ENCODE data around the gene MED27.

MED27 gene

DNA sequence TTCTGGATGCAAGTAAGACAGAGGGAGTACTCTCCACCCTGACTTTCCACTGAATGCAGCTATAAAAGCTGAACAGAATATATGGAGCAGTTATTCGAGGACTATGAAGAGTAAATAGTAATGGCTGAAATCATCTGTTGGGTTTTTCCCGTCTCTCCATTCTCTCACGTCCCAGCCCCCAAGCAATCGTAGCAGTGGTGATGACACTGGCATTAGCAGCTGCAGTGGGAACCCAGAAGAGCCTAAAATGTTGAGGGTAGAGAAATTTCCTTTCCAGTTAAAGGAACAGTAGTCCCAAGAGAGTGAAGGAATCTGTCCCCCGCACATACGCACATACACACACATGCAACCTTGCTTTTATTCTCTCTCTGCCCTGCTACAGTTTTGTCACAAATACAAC lies 33.2 kb downstream of the MED27 start:
- TF ChIP-seq, protein P1, sequence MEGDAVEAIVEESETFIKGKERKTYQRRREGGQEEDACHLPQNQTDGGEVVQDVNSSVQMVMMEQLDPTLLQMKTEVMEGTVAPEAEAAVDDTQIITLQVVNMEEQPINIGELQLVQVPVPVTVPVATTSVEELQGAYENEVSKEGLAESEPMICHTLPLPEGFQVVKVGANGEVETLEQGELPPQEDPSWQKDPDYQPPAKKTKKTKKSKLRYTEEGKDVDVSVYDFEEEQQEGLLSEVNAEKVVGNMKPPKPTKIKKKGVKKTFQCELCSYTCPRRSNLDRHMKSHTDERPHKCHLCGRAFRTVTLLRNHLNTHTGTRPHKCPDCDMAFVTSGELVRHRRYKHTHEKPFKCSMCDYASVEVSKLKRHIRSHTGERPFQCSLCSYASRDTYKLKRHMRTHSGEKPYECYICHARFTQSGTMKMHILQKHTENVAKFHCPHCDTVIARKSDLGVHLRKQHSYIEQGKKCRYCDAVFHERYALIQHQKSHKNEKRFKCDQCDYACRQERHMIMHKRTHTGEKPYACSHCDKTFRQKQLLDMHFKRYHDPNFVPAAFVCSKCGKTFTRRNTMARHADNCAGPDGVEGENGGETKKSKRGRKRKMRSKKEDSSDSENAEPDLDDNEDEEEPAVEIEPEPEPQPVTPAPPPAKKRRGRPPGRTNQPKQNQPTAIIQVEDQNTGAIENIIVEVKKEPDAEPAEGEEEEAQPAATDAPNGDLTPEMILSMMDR (IDR thresholded peaks at IDR 0.05; ENCODE audit: control insufficient read depth, insufficient read depth, low read depth, low read length, missing control alignments): no peak
- DNase-seq (ENCODE audit: low read depth): no peak
- H3K4me3 ChIP-seq (ENCODE audit: control insufficient read depth, low read depth, low read length): no peak overlapping the region

DNA sequence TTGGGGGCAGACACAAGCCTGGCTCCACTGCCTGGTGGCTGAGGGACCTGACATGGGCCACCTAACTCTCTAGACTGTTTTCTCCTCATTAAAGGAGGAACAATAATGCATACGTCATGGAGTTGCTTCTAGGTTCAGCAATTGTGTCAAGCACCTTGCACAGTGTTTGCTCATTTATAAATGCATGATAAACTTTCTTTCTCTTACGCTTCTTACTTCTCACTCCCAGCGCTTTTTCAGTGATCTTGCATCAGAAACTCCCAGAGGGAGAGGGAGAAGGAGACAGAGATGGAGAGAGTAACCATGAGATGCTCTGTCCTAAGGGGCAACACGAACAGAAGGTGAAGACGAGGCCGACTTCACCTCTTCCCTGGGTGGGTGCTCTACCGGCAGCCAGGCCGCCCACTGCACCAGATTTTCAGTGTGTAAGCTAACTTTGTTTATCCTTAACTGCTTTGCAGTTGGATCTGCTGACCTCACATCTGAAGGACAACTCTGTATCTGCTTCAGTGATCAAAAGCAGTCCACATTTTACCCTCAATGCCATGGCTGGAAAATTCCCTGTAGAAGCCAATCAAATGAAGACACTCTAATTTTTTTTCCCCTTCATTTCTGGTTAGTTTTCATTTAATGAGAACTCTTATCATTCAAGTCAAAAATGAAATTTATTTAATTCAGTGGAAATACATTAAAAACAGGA lies 35.3 kb downstream of the MED27 start:
- TF ChIP-seq, protein P1 (IDR thresholded peaks at IDR 0.05; ENCODE audit: control insufficient read depth, insufficient read depth, low read depth, low read length, missing control alignments): no peak
- no peak overlapping the region for H3K4me3 ChIP-seq (ENCODE audit: control insufficient read depth, low read depth, low read length)
- no peak for DNase-seq (ENCODE audit: low read depth)

DNA sequence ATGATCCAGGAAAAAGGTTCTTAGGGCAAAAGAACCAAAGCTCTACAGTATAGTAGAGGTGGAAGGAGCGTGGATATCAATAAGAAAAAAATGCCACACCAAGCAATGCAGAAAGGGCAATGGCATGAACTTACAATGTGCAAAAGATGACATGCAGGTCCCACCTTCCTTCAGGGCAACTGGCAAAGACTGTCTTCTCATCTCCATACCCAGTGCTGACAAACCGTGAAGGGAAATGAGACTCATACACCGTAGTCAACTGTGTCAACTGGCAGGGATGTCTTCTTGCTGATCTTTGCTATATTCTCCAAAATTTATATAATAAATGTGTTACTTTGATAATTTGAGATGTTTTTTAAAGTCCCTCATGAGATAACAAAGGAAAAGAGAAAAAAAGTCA lies 36.0 kb downstream of the MED27 start:
- TF ChIP-seq, protein P1 (IDR thresholded peaks at IDR 0.05; ENCODE audit: control insufficient read depth, insufficient read depth, low read depth, low read length, missing control alignments): no peak
- H3K4me3 ChIP-seq (ENCODE audit: control insufficient read depth, low read depth, low read length): no peak overlapping the region
- no peak for DNase-seq (ENCODE audit: low read depth)

DNA sequence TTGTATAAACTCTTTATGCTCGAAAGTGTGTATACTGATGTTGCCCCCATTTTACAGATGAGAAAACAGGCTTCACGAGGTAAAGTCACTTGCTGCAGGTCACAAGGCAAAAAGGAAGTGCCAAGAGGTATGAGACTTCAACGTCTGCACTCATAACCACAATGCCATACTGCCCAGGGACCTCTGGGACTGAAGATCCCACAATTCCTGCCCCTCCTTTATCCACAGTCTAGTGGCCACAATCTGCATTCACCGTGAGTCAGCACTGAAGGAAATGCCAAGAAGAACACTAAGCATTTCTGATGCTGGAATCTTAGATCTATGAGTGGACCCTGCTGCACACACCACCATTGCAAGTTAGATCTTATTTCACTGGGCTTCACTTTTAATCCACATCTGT lies 37.3 kb downstream of the MED27 start:
- TF ChIP-seq, protein P1 (IDR thresholded peaks at IDR 0.05; ENCODE audit: control insufficient read depth, insufficient read depth, low read depth, low read length, missing control alignments): no peak
- H3K4me3 ChIP-seq (ENCODE audit: control insufficient read depth, low read depth, low read length): no peak overlapping the region
- DNase-seq (ENCODE audit: low read depth): peak; percentile 87

DNA sequence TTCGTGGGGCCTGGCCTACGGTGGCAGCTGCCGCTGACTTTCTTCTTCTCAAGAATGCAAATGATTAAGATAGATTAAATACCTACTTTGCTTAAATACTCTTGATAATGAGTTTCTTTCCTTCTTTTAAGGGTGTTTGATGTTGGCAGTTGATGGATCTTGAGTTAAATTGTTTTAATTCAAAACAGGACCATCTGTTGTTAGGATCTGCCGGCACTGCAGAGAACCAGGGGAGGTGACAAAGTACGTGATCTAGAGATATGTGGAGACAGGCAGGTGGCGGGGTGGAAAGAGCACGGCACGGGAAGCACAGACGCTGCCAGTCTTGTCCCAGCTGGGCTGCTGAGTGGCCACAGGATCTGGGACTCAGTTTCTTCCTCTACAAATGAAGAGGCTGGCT lies 37.9 kb downstream of the MED27 start:
- H3K4me3 ChIP-seq (ENCODE audit: control insufficient read depth, low read depth, low read length): no peak overlapping the region
- TF ChIP-seq, protein P1 (IDR thresholded peaks at IDR 0.05; ENCODE audit: control insufficient read depth, insufficient read depth, low read depth, low read length, missing control alignments): no peak
- no peak for DNase-seq (ENCODE audit: low read depth)

DNA sequence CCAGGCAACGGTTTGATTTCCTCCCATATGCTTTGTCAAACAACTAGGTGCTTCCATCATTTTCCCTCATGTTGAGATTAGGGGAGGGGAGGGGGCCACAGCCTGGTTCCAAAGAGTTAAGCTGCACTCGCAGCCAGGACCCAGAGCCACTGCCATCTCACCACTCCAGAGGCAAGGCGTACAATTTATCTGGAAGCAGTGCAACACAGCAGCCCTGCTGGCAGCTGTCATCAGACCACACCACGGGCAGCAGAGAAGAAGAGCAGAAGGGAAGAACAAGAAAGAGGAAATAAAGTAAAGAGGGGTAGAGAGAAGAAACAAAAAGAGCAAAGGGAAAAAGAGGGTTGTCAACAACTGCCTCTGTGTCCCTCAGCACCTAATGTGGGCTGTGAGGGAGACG lies 38.9 kb downstream of the MED27 start:
- TF ChIP-seq, protein P1 (IDR thresholded peaks at IDR 0.05; ENCODE audit: control insufficient read depth, insufficient read depth, low read depth, low read length, missing control alignments): no peak
- no peak overlapping the region for H3K4me3 ChIP-seq (ENCODE audit: control insufficient read depth, low read depth, low read length)
- no peak for DNase-seq (ENCODE audit: low read depth)
